ENCODE data around the gene SERTM2. TPM values are rescaled to one million over a fixed set of nuclear protein-coding genes. Genes with fewer than 3 reads are reported as not detected.

The SERTM2 gene
- total RNA-seq, 1 experiment from 2014 or later, result 0.37 TPM

DNA sequence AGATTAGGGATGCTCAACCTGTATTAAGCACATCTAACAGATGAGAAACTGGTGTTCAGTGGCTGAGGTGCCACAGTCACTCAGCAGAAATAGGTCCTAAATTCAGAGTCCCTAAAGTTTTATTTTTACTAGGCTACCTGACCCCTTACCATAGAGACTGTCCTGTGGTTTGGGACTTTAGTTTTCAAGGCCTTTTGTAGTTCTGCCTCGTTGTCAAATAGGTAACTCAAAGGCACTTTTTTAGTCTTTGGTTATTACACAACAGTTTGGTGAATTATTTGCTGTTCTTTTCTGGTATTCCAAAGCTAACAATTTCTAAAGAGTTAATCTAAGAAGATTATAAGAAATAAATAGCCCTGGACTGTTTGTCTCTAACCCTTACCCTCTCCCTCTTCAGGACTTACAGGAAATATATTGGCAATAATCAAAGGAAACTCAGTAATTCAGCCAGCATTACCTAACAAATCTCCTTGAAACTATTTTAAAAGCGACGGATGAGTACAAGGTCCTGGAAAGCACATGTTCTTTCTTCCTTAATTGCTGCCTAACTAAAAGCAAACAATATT, 12.8 kb upstream of the SERTM2 start:
- ATAC-seq, result no peak
- H3K9me3 Mint-ChIP-seq, result no peaks in the 10 kb centered on the region
- peaks cover 2% of the 10 kb centered on the region; the same call in 1 of the 2 replicates for H3K4me1 Mint-ChIP-seq
- no peaks in the 10 kb centered on the region for H3K36me3 Mint-ChIP-seq
- H3K27me3 Mint-ChIP-seq (ENCODE audit: low read depth), result peaks cover 3% of the 10 kb centered on the region; the same call in 1 of the 2 replicates
- TF ChIP-seq, protein P1, sequence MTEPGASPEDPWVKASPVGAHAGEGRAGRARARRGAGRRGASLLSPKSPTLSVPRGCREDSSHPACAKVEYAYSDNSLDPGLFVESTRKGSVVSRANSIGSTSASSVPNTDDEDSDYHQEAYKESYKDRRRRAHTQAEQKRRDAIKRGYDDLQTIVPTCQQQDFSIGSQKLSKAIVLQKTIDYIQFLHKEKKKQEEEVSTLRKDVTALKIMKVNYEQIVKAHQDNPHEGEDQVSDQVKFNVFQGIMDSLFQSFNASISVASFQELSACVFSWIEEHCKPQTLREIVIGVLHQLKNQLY (CRISPR knock-in tag; IDR thresholded peaks at IDR 0.05), result no peak
- TF ChIP-seq, protein P2, sequence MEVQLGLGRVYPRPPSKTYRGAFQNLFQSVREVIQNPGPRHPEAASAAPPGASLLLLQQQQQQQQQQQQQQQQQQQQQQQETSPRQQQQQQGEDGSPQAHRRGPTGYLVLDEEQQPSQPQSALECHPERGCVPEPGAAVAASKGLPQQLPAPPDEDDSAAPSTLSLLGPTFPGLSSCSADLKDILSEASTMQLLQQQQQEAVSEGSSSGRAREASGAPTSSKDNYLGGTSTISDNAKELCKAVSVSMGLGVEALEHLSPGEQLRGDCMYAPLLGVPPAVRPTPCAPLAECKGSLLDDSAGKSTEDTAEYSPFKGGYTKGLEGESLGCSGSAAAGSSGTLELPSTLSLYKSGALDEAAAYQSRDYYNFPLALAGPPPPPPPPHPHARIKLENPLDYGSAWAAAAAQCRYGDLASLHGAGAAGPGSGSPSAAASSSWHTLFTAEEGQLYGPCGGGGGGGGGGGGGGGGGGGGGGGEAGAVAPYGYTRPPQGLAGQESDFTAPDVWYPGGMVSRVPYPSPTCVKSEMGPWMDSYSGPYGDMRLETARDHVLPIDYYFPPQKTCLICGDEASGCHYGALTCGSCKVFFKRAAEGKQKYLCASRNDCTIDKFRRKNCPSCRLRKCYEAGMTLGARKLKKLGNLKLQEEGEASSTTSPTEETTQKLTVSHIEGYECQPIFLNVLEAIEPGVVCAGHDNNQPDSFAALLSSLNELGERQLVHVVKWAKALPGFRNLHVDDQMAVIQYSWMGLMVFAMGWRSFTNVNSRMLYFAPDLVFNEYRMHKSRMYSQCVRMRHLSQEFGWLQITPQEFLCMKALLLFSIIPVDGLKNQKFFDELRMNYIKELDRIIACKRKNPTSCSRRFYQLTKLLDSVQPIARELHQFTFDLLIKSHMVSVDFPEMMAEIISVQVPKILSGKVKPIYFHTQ (CRISPR knock-in tag; IDR thresholded peaks at IDR 0.05), result no peak
- TF ChIP-seq ELF4 (CRISPR knock-in tag; IDR thresholded peaks at IDR 0.05; ENCODE audit: low read depth) (no peak), CREB1 (CRISPR knock-in tag; IDR thresholded peaks at IDR 0.05) (no peak), NFATC4 (CRISPR knock-in tag; IDR thresholded peaks at IDR 0.05) (no peak), ZNF416 (CRISPR knock-in tag; IDR thresholded peaks at IDR 0.05) (no peak), ZNF138 (CRISPR knock-in tag; conservative IDR thresholded peaks at IDR 0.05) (no peak), ZBTB21 (CRISPR knock-in tag; IDR thresholded peaks at IDR 0.05; ENCODE audit: borderline replicate concordance) (no peak), NR2C2 (CRISPR knock-in tag; IDR thresholded peaks at IDR 0.05) (no peak), NFYB (CRISPR knock-in tag; conservative IDR thresholded peaks at IDR 0.05; ENCODE audit: low read depth) (no peak), ZNF671 (CRISPR knock-in tag; IDR thresholded peaks at IDR 0.05) (no peak), FOXK1 (CRISPR knock-in tag; IDR thresholded peaks at IDR 0.05) (no peak), ZNF219 (CRISPR knock-in tag; IDR thresholded peaks at IDR 0.05; ENCODE audit: borderline replicate concordance) (no peak), TEAD4 (CRISPR knock-in tag; IDR thresholded peaks at IDR 0.05) (no peak), GTF2I (CRISPR knock-in tag; conservative IDR thresholded peaks at IDR 0.05) (no peak)
- TF ChIP-seq, protein P3, sequence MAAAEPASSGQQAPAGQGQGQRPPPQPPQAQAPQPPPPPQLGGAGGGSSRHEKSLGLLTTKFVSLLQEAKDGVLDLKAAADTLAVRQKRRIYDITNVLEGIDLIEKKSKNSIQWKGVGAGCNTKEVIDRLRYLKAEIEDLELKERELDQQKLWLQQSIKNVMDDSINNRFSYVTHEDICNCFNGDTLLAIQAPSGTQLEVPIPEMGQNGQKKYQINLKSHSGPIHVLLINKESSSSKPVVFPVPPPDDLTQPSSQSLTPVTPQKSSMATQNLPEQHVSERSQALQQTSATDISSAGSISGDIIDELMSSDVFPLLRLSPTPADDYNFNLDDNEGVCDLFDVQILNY (CRISPR knock-in tag; IDR thresholded peaks at IDR 0.05), result no peak
- TF ChIP-seq, protein P4, sequence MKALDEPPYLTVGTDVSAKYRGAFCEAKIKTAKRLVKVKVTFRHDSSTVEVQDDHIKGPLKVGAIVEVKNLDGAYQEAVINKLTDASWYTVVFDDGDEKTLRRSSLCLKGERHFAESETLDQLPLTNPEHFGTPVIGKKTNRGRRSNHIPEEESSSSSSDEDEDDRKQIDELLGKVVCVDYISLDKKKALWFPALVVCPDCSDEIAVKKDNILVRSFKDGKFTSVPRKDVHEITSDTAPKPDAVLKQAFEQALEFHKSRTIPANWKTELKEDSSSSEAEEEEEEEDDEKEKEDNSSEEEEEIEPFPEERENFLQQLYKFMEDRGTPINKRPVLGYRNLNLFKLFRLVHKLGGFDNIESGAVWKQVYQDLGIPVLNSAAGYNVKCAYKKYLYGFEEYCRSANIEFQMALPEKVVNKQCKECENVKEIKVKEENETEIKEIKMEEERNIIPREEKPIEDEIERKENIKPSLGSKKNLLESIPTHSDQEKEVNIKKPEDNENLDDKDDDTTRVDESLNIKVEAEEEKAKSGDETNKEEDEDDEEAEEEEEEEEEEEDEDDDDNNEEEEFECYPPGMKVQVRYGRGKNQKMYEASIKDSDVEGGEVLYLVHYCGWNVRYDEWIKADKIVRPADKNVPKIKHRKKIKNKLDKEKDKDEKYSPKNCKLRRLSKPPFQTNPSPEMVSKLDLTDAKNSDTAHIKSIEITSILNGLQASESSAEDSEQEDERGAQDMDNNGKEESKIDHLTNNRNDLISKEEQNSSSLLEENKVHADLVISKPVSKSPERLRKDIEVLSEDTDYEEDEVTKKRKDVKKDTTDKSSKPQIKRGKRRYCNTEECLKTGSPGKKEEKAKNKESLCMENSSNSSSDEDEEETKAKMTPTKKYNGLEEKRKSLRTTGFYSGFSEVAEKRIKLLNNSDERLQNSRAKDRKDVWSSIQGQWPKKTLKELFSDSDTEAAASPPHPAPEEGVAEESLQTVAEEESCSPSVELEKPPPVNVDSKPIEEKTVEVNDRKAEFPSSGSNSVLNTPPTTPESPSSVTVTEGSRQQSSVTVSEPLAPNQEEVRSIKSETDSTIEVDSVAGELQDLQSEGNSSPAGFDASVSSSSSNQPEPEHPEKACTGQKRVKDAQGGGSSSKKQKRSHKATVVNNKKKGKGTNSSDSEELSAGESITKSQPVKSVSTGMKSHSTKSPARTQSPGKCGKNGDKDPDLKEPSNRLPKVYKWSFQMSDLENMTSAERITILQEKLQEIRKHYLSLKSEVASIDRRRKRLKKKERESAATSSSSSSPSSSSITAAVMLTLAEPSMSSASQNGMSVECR (CRISPR knock-in tag; IDR thresholded peaks at IDR 0.05; ENCODE audit: borderline replicate concordance), result no peak
- TF ChIP-seq, protein P5, sequence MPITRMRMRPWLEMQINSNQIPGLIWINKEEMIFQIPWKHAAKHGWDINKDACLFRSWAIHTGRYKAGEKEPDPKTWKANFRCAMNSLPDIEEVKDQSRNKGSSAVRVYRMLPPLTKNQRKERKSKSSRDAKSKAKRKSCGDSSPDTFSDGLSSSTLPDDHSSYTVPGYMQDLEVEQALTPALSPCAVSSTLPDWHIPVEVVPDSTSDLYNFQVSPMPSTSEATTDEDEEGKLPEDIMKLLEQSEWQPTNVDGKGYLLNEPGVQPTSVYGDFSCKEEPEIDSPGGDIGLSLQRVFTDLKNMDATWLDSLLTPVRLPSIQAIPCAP (CRISPR knock-in tag; IDR thresholded peaks at IDR 0.05), result no peak
- TF ChIP-seq, protein P6, sequence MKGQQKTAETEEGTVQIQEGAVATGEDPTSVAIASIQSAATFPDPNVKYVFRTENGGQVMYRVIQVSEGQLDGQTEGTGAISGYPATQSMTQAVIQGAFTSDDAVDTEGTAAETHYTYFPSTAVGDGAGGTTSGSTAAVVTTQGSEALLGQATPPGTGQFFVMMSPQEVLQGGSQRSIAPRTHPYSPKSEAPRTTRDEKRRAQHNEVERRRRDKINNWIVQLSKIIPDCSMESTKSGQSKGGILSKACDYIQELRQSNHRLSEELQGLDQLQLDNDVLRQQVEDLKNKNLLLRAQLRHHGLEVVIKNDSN (CRISPR knock-in tag; IDR thresholded peaks at IDR 0.05), result no peak
- POLR2A ChIA-PET, result no interaction called here
- H3K4me3 Mint-ChIP-seq, result no peak overlapping the region
- H3K27ac Mint-ChIP-seq, result no peak overlapping the region
- CTCF ChIA-PET, result no interaction called here
- DNase-seq (ENCODE audit: low spot score), result no peak
